ENCODE measurements around the gene KSR1. TPM values are rescaled to one million over a fixed set of nuclear protein-coding genes. Genes with fewer than 3 reads are reported as not detected.

Gene KSR1
- total RNA-seq, 1 donor = 6.5 TPM

DNA sequence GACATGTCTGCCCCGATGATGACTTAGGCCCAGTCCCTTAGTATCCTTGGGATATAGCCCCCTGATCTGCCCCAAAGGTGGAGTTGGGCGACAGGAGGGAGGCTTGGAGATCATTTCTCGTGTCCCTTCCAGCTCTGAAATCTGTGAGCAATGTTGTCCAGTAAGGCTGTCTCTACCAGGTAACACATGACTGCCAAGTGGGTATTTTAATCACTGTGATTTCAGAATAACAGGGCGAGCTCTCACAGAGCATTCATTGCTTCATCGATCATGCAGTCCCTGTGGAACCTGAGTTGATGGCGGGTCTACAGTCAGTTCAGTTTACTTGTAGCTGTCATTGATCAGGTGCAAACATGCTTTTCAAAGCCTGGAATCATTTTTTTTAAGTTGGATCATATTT, 39.2 kb downstream of the KSR1 start:
- Histone ChIP-seq H3K4me1 (ENCODE audit: insufficient read depth, low read length) (peaks cover 3% of the 10 kb centered on the region), H3K79me2 (ENCODE audit: insufficient read depth, low read length) (no peaks in the 10 kb centered on the region), H3K27ac (ENCODE audit: low read depth, low read length) (no peak overlapping the region), H3K36me3 (ENCODE audit: insufficient read depth, low read length) (no peaks in the 10 kb centered on the region), H3K27me3 (ENCODE audit: insufficient read depth, low read length) (peaks cover 1% of the 10 kb centered on the region), H3K4me2 (ENCODE audit: insufficient read depth, low read length) (no peak overlapping the region), H4K20me1 (ENCODE audit: insufficient read depth, low read length) (peaks cover 2% of the 10 kb centered on the region), H3K4me3 (ENCODE audit: insufficient read depth, low read length) (no peak overlapping the region), H2AFZ (ENCODE audit: low read length) (no peak overlapping the region), H3K9me3 (ENCODE audit: low read depth, low read length) (no peaks in the 10 kb centered on the region)
- no peak for DNase-seq (ENCODE audit: insufficient read length, low spot score, missing footprints)
- TF ChIP-seq, protein P1, sequence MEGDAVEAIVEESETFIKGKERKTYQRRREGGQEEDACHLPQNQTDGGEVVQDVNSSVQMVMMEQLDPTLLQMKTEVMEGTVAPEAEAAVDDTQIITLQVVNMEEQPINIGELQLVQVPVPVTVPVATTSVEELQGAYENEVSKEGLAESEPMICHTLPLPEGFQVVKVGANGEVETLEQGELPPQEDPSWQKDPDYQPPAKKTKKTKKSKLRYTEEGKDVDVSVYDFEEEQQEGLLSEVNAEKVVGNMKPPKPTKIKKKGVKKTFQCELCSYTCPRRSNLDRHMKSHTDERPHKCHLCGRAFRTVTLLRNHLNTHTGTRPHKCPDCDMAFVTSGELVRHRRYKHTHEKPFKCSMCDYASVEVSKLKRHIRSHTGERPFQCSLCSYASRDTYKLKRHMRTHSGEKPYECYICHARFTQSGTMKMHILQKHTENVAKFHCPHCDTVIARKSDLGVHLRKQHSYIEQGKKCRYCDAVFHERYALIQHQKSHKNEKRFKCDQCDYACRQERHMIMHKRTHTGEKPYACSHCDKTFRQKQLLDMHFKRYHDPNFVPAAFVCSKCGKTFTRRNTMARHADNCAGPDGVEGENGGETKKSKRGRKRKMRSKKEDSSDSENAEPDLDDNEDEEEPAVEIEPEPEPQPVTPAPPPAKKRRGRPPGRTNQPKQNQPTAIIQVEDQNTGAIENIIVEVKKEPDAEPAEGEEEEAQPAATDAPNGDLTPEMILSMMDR (IDR thresholded peaks at IDR 0.05; ENCODE audit: extremely low read depth, low read depth, low read length) = no peak

DNA sequence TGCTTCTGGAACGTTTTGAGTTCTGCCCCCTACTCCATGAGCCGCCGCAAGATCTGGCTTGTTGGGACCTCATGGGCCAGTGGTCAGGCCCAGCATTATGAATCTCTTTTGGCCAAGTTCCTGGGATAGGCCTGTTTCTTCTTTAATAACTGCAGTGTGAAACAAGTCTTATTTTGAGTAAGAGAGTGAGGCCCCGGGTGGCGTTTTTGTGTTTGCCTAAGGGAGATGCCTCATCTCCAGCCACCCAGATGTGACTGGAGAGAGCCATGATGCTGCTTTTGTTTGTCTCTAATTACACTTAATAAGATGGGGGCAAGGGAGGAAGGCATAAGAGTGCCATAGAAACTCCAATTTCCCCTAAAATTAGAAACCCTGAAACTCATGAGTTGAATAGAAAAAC, 39.8 kb downstream of the KSR1 start:
- peaks cover 2% of the 10 kb centered on the region for H4K20me1 ChIP-seq (ENCODE audit: insufficient read depth, low read length)
- TF ChIP-seq, protein P1 (IDR thresholded peaks at IDR 0.05; ENCODE audit: extremely low read depth, low read depth, low read length) = no peak

DNA sequence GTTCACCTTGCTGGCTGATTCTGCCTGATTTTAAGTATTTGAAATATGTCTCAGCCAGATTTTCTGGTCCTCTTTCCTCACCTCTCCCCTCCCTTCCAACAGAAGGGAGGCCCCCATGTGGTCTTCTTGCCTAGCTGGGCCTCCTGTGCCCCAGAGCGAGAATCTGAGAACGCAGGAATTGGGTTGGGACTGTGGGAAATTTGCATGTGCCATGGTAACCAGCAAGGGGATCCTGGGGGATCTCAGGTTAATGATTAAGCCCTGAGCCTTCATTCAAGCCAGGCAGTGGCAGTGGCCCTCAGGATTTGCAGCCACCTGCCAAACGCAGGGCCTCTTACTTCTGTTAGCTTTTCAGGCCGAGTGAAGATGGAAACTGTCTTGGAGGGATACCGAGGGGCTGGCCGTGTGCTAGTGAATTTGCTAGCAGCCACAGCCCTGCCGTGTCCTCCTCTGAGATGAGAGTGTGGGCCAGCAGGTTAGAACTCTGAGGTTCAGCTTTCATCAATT, 40.2 kb downstream of the KSR1 start:
- H3K27ac ChIP-seq (ENCODE audit: low read depth, low read length) = no peak overlapping the region
- no peak overlapping the region for H3K4me2 ChIP-seq (ENCODE audit: insufficient read depth, low read length)
- H3K4me1 ChIP-seq (ENCODE audit: insufficient read depth, low read length) = peaks cover 3% of the 10 kb centered on the region
- peaks cover 2% of the 10 kb centered on the region for H4K20me1 ChIP-seq (ENCODE audit: insufficient read depth, low read length)
- TF ChIP-seq, protein P1 (IDR thresholded peaks at IDR 0.05; ENCODE audit: extremely low read depth, low read depth, low read length) = no peak
- no peaks in the 10 kb centered on the region for H3K9me3 ChIP-seq (ENCODE audit: low read depth, low read length)
- H3K36me3 ChIP-seq (ENCODE audit: insufficient read depth, low read length) = no peaks in the 10 kb centered on the region
- no peak for DNase-seq (ENCODE audit: insufficient read length, low spot score, missing footprints)
- H3K27me3 ChIP-seq (ENCODE audit: insufficient read depth, low read length) = no peaks in the 10 kb centered on the region
- no peak overlapping the region for H2AFZ ChIP-seq (ENCODE audit: low read length)
- no peaks in the 10 kb centered on the region for H3K79me2 ChIP-seq (ENCODE audit: insufficient read depth, low read length)
- no peak overlapping the region for H3K4me3 ChIP-seq (ENCODE audit: insufficient read depth, low read length)

More for the DNA sequence above, 39.8 kb downstream of the KSR1 start:
- Histone ChIP-seq H3K4me3 (ENCODE audit: insufficient read depth, low read length) (no peak overlapping the region), H3K27me3 (ENCODE audit: insufficient read depth, low read length) (no peaks in the 10 kb centered on the region), H3K79me2 (ENCODE audit: insufficient read depth, low read length) (no peaks in the 10 kb centered on the region), H3K27ac (ENCODE audit: low read depth, low read length) (no peak overlapping the region), H2AFZ (ENCODE audit: low read length) (no peak overlapping the region), H3K4me2 (ENCODE audit: insufficient read depth, low read length) (no peak overlapping the region), H3K4me1 (ENCODE audit: insufficient read depth, low read length) (peaks cover 3% of the 10 kb centered on the region), H3K9me3 (ENCODE audit: low read depth, low read length) (no peaks in the 10 kb centered on the region), H3K36me3 (ENCODE audit: insufficient read depth, low read length) (no peaks in the 10 kb centered on the region)
- DNase-seq (ENCODE audit: insufficient read length, low spot score, missing footprints) = no peak

DNA sequence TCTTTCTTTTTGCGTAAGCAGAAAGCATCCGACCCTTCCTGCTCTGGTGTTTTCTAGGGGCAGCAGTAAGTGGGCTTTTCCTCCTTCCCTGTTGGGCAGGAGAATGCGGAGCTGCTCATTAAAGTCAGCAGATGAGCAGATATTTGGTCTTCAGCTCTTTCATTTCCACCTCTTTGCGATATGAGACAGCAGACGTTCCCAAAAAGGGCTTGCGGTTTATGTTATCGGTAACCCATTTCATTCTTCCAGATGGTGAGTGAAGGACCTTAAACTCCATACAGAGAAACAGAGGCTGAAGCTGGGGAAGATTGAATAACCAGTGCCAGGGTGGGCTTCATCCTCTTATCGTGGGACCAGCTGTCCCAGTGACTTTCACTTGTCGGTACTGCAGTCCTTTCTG, 40.7 kb downstream of the KSR1 start:
- H3K27ac ChIP-seq (ENCODE audit: low read depth, low read length) = no peak overlapping the region
- H3K4me3 ChIP-seq (ENCODE audit: insufficient read depth, low read length) = no peak overlapping the region
- H3K4me2 ChIP-seq (ENCODE audit: insufficient read depth, low read length) = no peak overlapping the region
- H3K36me3 ChIP-seq (ENCODE audit: insufficient read depth, low read length) = no peaks in the 10 kb centered on the region
- DNase-seq (ENCODE audit: insufficient read length, low spot score, missing footprints) = no peak
- H3K27me3 ChIP-seq (ENCODE audit: insufficient read depth, low read length) = no peaks in the 10 kb centered on the region
- no peaks in the 10 kb centered on the region for H3K79me2 ChIP-seq (ENCODE audit: insufficient read depth, low read length)
- H3K4me1 ChIP-seq (ENCODE audit: insufficient read depth, low read length) = peaks cover 3% of the 10 kb centered on the region
- no peak overlapping the region for H2AFZ ChIP-seq (ENCODE audit: low read length)
- H4K20me1 ChIP-seq (ENCODE audit: insufficient read depth, low read length) = peaks cover 2% of the 10 kb centered on the region
- H3K9me3 ChIP-seq (ENCODE audit: low read depth, low read length) = peaks cover 3% of the 10 kb centered on the region
- TF ChIP-seq, protein P1 (IDR thresholded peaks at IDR 0.05; ENCODE audit: extremely low read depth, low read depth, low read length) = no peak

Measured in osteoblast (primary cell).